HG03064 (cell line): ENCODE data around the gene GH1.
"Not testable (repeated sequence)": the region's sequence is repeated elsewhere in the genome, so short reads cannot be mapped to it uniquely, and the experiment has no call there.

Source experiments
- ATAC-seq: cut with Tn5 transposase; IDR thresholded peaks from one replicate; pipeline ENCODE4 v1.9.1; 2021; ENCODE audit warnings: low read depth; ENCODE audit not compliant: unreplicated experiment

Gene GH1

GRCh38 chr17:63928172-63928666 is 9.6 kb upstream of the GH1 start:
- ATAC-seq: no peak

GRCh38 chr17:63927464-63928171 is 9.0 kb upstream of the GH1 start:
- no peak for ATAC-seq

- ATAC-seq: no peak
These were observed 7.5 kb upstream of the GH1 start for GRCh38 chr17:63926164-63926563.

- ATAC-seq: no peak
These were observed 7.0 kb upstream of the GH1 start for GRCh38 chr17:63925615-63926014.

- not testable (repeated sequence) for ATAC-seq
These were observed 3.8 kb upstream of the GH1 start for GRCh38 chr17:63922402-63922801.

- not testable (repeated sequence) for ATAC-seq
These were observed 2.1 kb upstream of the GH1 start for GRCh38 chr17:63920779-63921178.

- ATAC-seq: not testable (repeated sequence)
These were observed 1.4 kb upstream of the GH1 start for GRCh38 chr17:63920050-63920449.

- ATAC-seq: no peak
These were observed 678 bp upstream of the GH1 start for GRCh38 chr17:63919311-63919723.

GRCh38 chr17:63918305-63918704 is 334 bp downstream of the GH1 start:
- ATAC-seq: no peak

GRCh38 chr17:63917646-63918045 is 993 bp downstream of the GH1 start:
- ATAC-seq: no peak

GRCh38 chr17:63917206-63917605 is 1.4 kb downstream of the GH1 start:
- not testable (repeated sequence) for ATAC-seq

GRCh38 chr17:63916566-63917185 is 2.0 kb downstream of the GH1 start:
- no peak for ATAC-seq

- not testable (repeated sequence) for ATAC-seq
These were observed 2.9 kb downstream of the GH1 start for GRCh38 chr17:63915753-63916152.

- no peak for ATAC-seq
These were observed 4.2 kb downstream of the GH1 start for GRCh38 chr17:63914471-63914870.

GRCh38 chr17:63911657-63912100 is 7.0 kb downstream of the GH1 start:
- no peak for ATAC-seq

- no peak for ATAC-seq
These were observed 7.5 kb downstream of the GH1 start, which contains the start of gene CSHL1 for GRCh38 chr17:63911041-63911635. CSHL1 (minus strand) TSS chr17:63911258; CDS start chr17:63911196, 62 bp downstream.

GRCh38 chr17:63910096-63910495 is 8.5 kb downstream of the GH1 start:
- no peak for ATAC-seq

- not testable (repeated sequence) for ATAC-seq
These were observed 9.1 kb downstream of the GH1 start for GRCh38 chr17:63909586-63909985.

GRCh38 chr17:63907161-63907778 is 11.4 kb downstream of the GH1 start:
- ATAC-seq: not testable (repeated sequence)

- ATAC-seq: not testable (repeated sequence)
These were observed 13.8 kb downstream of the GH1 start for GRCh38 chr17:63904796-63905195.

- not testable (repeated sequence) for ATAC-seq
These were observed 14.8 kb downstream of the GH1 start for GRCh38 chr17:63903787-63904201.
